WTC11 (cell line): Measurements from ENCODE around the gene ISY1. TPM values are rescaled to one million over a fixed set of nuclear protein-coding genes. Genes with fewer than 3 reads are reported as not detected.
"Not testable (repeated sequence)": the region's sequence is repeated elsewhere in the genome, so short reads cannot be mapped to it uniquely, and the experiment has no call there.

ENCODE experiments used
- ATAC-seq: fragments of 200-7000 bp; cut with Tn5 transposase; 2 replicates; pipeline ENCODE4 v1.10.0; 2021; ENCODE audit warnings: mild to moderate bottlenecking, moderate library complexity
- CTCF ChIA-PET: fragments of 300-600 bp; sonication (Branson Sonifier 250); formaldehyde crosslinking; loops from one replicate; lab custom pipeline; 2021; ENCODE audit warnings: antibody characterized with exemption; lab: Charles Lee
- POLR2A ChIA-PET: fragments of 350-600 bp; sonication (Branson Sonifier 250); formaldehyde crosslinking; loops from one replicate; lab custom pipeline; 2021; ENCODE audit warnings: antibody characterized with exemption; lab: Charles Lee
- DNase-seq: peaks from one replicate; pipeline ENCODE4 v3.0.0; 2021; ENCODE audit warnings: low spot score
- H3K27ac Mint-ChIP-seq: 2 replicates; pipeline ENCODE4 v1.8.0; 2021; ENCODE audit warnings: mixed read lengths
- H3K27me3 Mint-ChIP-seq: 2 replicates; pipeline ENCODE4 v1.8.0; 2021; ENCODE audit warnings: low read depth, mild to moderate bottlenecking, moderate library complexity, mixed read lengths
- H3K36me3 Mint-ChIP-seq: 2 replicates; pipeline ENCODE4 v1.8.0; 2021; ENCODE audit warnings: mixed read lengths
- H3K4me1 Mint-ChIP-seq: 2 replicates; pipeline ENCODE4 v1.8.0; 2022; ENCODE audit warnings: mixed read lengths
- H3K4me3 Mint-ChIP-seq: 2 replicates; pipeline ENCODE4 v1.8.0; 2021; ENCODE audit warnings: mild to moderate bottlenecking, moderate library complexity, mixed read lengths
- H3K9me3 Mint-ChIP-seq: 2 replicates; pipeline ENCODE4 v1.8.0; 2021; ENCODE audit warnings: mixed read lengths
- ATF1 ChIP-seq: sonication (generic); formaldehyde crosslinking; IDR thresholded peaks from 2 replicates; pipeline ENCODE4 v1.8.1; 2023; ENCODE audit warnings: mild to moderate bottlenecking, moderate library complexity, missing genetic modification reagents
- CBFB ChIP-seq: sonication (generic); formaldehyde crosslinking; IDR thresholded peaks from 2 replicates; pipeline ENCODE4 v1.8.1; 2022; ENCODE audit warnings: mild to moderate bottlenecking, low read depth, missing genetic modification reagents
- CDX4 ChIP-seq: fragments of 250-450 bp; sonication (Bioruptor Pico); IDR thresholded peaks from 2 replicates; pipeline ENCODE4 v1.9.0; 2021; ENCODE audit warnings: moderate library complexity, mild to moderate bottlenecking, inconsistent platforms, borderline replicate concordance
- CTCF ChIP-seq: fragments of 200-600 bp; IDR thresholded peaks from 2 replicates; pipeline ENCODE4 v1.8.0; 2022; ENCODE audit warnings: antibody characterized with exemption
- FOXJ3 ChIP-seq: sonication (generic); formaldehyde crosslinking; IDR thresholded peaks from 2 replicates; pipeline ENCODE4 v1.9.0; 2021; ENCODE audit warnings: missing genetic modification reagents, mild to moderate bottlenecking, borderline replicate concordance
- GABPB1 ChIP-seq: sonication (generic); formaldehyde crosslinking; IDR thresholded peaks from 2 replicates; pipeline ENCODE4 v1.8.1; 2023; ENCODE audit warnings: mild to moderate bottlenecking, missing genetic modification reagents
- HMGXB4 ChIP-seq: sonication (generic); formaldehyde crosslinking; IDR thresholded peaks from 2 replicates; pipeline ENCODE4 v1.8.1; 2023; ENCODE audit warnings: mild to moderate bottlenecking, moderate library complexity, missing genetic modification reagents
- MLX ChIP-seq: sonication (generic); formaldehyde crosslinking; IDR thresholded peaks from 2 replicates; pipeline ENCODE4 v1.8.1; 2023; ENCODE audit warnings: mild to moderate bottlenecking, missing genetic modification reagents, moderate library complexity
- RELA ChIP-seq: sonication (generic); formaldehyde crosslinking; IDR thresholded peaks from 2 replicates; pipeline ENCODE4 v1.8.1; 2022; ENCODE audit warnings: missing genetic modification reagents, mild to moderate bottlenecking, borderline replicate concordance
- TP53 ChIP-seq: sonication (generic); formaldehyde crosslinking; IDR thresholded peaks from 2 replicates; pipeline ENCODE4 v1.8.1; 2023; ENCODE audit warnings: mild to moderate bottlenecking, missing genetic modification reagents
- USF1 ChIP-seq: sonication (generic); formaldehyde crosslinking; IDR thresholded peaks from 2 replicates; pipeline ENCODE4 v1.8.0; 2022; ENCODE audit warnings: mild to moderate bottlenecking, missing genetic modification reagents
- ZMAT4 ChIP-seq: fragments of 250-450 bp; sonication (Bioruptor Pico); IDR thresholded peaks from 2 replicates; pipeline ENCODE4 v1.9.0; 2021; ENCODE audit warnings: mild to moderate bottlenecking
- ZNF263 ChIP-seq: sonication (generic); formaldehyde crosslinking; IDR thresholded peaks from 2 replicates; pipeline ENCODE4 v1.8.1; 2022; ENCODE audit warnings: low read depth, mild to moderate bottlenecking, moderate library complexity, missing genetic modification reagents
- ZNF317 ChIP-seq: sonication (generic); formaldehyde crosslinking; IDR thresholded peaks from 2 replicates; pipeline ENCODE4 v1.8.1; 2023; ENCODE audit warnings: low read depth, mild to moderate bottlenecking, moderate library complexity, missing genetic modification reagents, borderline replicate concordance
- ZNF423 ChIP-seq: fragments of 250-450 bp; sonication (Bioruptor Pico); IDR thresholded peaks from 2 replicates; pipeline ENCODE4 v2.1.2; 2022; ENCODE audit warnings: mild to moderate bottlenecking, moderate library complexity
- total RNA-seq: library from RNA; stranded (reverse); gene quantifications from 3 replicates; pipeline ENCODE4 v1.2.3, GENCODE V29; 2021

The ISY1 gene
- total RNA-seq, 1 experiment from 2014 or later: 25.0 TPM

- POLR2A ChIA-PET: no interaction called here
Measured at GRCh38 chr3:129114455-129114854, 46.4 kb downstream of the ISY1 start.

GRCh38 chr3:129112308-129113052 lies 48.4 kb downstream of the ISY1 start:
- ATAC-seq (no peak), DNase-seq (no peak)
- POLR2A ChIA-PET: interaction anchor here (0.7 to 1.3 kb wide), 3 partner anchors 9 to 1046 kb away, joined by 3 to 6 read pairs (median 3); no protein-coding TSS in a partner anchor
- TF ChIP-seq RELA (no peak), FOXJ3 (no peak), GABPB1 (CRISPR knock-in tag) (peak; percentile 82)
- Mint-ChIP-seq H3K27ac (no peak overlapping the region; the same call in 1 of the 2 replicates), H3K36me3 (peaks cover 11% of the 10 kb centered on the region), H3K4me1 (peaks cover 31% of the 10 kb centered on the region), H3K4me3 (no peak overlapping the region), H3K9me3 (no peaks in the 10 kb centered on the region), H3K27me3 (no peaks in the 10 kb centered on the region)
- CTCF ChIA-PET: interaction anchor here (0.7 kb wide), 1 partner anchor 21 kb away, joined by 3 read pairs; no protein-coding TSS in a partner anchor

More at GRCh38 chr3:129114455-129114854, 46.4 kb downstream of the ISY1 start:
- Mint-ChIP-seq H3K4me1 (peaks cover 51% of the 10 kb centered on the region), H3K4me3 (no peak overlapping the region), H3K9me3 (no peaks in the 10 kb centered on the region), H3K27ac (peak overlapping the region; percentile 95), H3K36me3 (peaks cover 7% of the 10 kb centered on the region), H3K27me3 (no peaks in the 10 kb centered on the region)
- TF ChIP-seq CDX4 (CRISPR knock-in tag) (no peak), ZNF423 (CRISPR knock-in tag) (peak; percentile 29; the same call in 1 of the 2 replicates)
- ATAC-seq: peak; percentile 36
- CTCF ChIA-PET: interaction anchor here (1.1 to 1.6 kb wide), 3 partner anchors 61 to 131 kb away, joined by 3 to 6 read pairs (median 3); no protein-coding TSS in a partner anchor
- DNase-seq: no peak

- H3K4me3 Mint-ChIP-seq, H3K27me3 Mint-ChIP-seq, ATAC-seq, DNase-seq, H3K9me3 Mint-ChIP-seq, H3K27ac Mint-ChIP-seq: not testable (repeated sequence)
- POLR2A ChIA-PET: interaction anchor here (0.6 to 0.7 kb wide), 2 partner anchors 11 to 1045 kb away, joined by 3 read pairs; partner anchors contain the start of gene RAB43
- H3K4me1 Mint-ChIP-seq: peaks cover 20% of the 10 kb centered on the region
- CTCF ChIA-PET: interaction anchor here (0.7 kb wide), 1 partner anchor 20 kb away, joined by 3 read pairs; no protein-coding TSS in a partner anchor
- peaks cover 11% of the 10 kb centered on the region for H3K36me3 Mint-ChIP-seq
Measured at GRCh38 chr3:129111076-129111780, 49.6 kb downstream of the ISY1 start.

GRCh38 chr3:129107793-129108192 lies 53.1 kb downstream of the ISY1 start:
- ATAC-seq: no peak
- ChIA-PET CTCF (interaction anchor here (2.3 kb wide), 1 partner anchor 137 kb away, joined by 13 read pairs; no protein-coding TSS in a partner anchor), POLR2A (no interaction called here)
- DNase-seq: no peak
- Mint-ChIP-seq H3K27ac (peak overlapping the region; percentile 60; the same call in 1 of the 2 replicates), H3K9me3 (no peaks in the 10 kb centered on the region), H3K4me3 (no peak overlapping the region), H3K36me3 (peaks cover 11% of the 10 kb centered on the region), H3K4me1 (no peaks in the 10 kb centered on the region; the same call in 1 of the 2 replicates), H3K27me3 (no peaks in the 10 kb centered on the region)
- TF ChIP-seq HMGXB4 (CRISPR knock-in tag) (no peak), ZMAT4 (CRISPR knock-in tag) (no peak), ZNF317 (CRISPR knock-in tag) (no peak), ZNF263 (CRISPR knock-in tag) (no peak), MLX (no peak), ATF1 (no peak), CBFB (CRISPR knock-in tag) (no peak), CTCF (no peak), USF1 (CRISPR knock-in tag) (no peak), TP53 (CRISPR knock-in tag) (no peak)
